Endothelial cell of umbilical vein (primary cell): Measurements from ENCODE around the gene MBOAT2.

ENCODE experiments used
- CTCF ChIP-seq, 2 donors: IDR thresholded peaks; 1 replicate in 1 of 2; 2 replicates in 1 of 2; pipeline ENCODE4 v1.5.1; 2011; ENCODE audit warnings: low read length in 2 of 2, mild to moderate bottlenecking in 2 of 2, moderate library complexity in 2 of 2, control low read depth in 1 of 2, inconsistent platforms in 1 of 2, low read depth in 1 of 2; ENCODE audit not compliant: insufficient read depth in 1 of 2; ENCODE audit errors: extremely low read depth in 1 of 2
- MYC ChIP-seq: IDR thresholded peaks from one replicate; pipeline ENCODE4 v1.6.1; 2011; ENCODE audit warnings: mild to moderate bottlenecking, low read depth, low read length

GRCh38 chr2:8956774-8957173 lies 46.7 kb downstream of the MBOAT2 start:
- TF ChIP-seq CTCF (IDR thresholded peaks at IDR 0.05; ENCODE audit: extremely low read depth in 1 of 2, insufficient read depth in 1 of 2, low read depth in 1 of 2, low read length in 2 of 2): no peak
- TF ChIP-seq MYC: no peak
